GM23338 (cell line): ENCODE results near the gene PHACTR1. TPM values are rescaled to one million over a fixed set of nuclear protein-coding genes. Genes with fewer than 3 reads are reported as not detected.

Source experiments
- CREB1 ChIP-seq: fragments of 250-450 bp; sonication (Bioruptor Pico); IDR thresholded peaks from 2 replicates; pipeline ENCODE4 v1.5.0; 2020; ENCODE audit warnings: low read depth, mild to moderate bottlenecking, moderate library complexity
- ETS1 ChIP-seq: IDR thresholded peaks from 2 replicates; pipeline ENCODE4 v1.6.1; 2016; ENCODE audit warnings: antibody characterized with exemption
- JUNB ChIP-seq: IDR thresholded peaks from one replicate; pipeline ENCODE4 v1.6.1; 2016; ENCODE audit warnings: antibody characterized with exemption; ENCODE audit not compliant: unreplicated experiment
- POLR2AphosphoS5 ChIP-seq: IDR thresholded peaks from 2 replicates; pipeline ENCODE4 v1.6.1; 2016; ENCODE audit warnings: antibody characterized with exemption, low read depth
- ZNF114 ChIP-seq: fragments of 250-450 bp; sonication (Bioruptor Pico); IDR thresholded peaks from 2 replicates; pipeline ENCODE4 v1.5.0; 2020; ENCODE audit warnings: mild to moderate bottlenecking, moderate library complexity
- ZNF331 ChIP-seq: fragments of 250-450 bp; sonication (Bioruptor Pico); IDR thresholded peaks from 2 replicates; pipeline ENCODE4 v1.5.0; 2020; ENCODE audit warnings: low read depth, mild to moderate bottlenecking, moderate library complexity
- polyA plus RNA-seq: library from polyadenylated mRNA; unstranded; fragments of >200 nt; fragmentation: Nextera tagmentation; extraction: Ambion mirVana; gene quantifications from 2 replicates; pipeline ENCODE4 v1.2.1, GENCODE V29; 2016
- total RNA-seq: library from RNA; depleted of rRNA; stranded (reverse); fragments of >200 nt; shearing (Covaris generic); gene quantifications from 2 replicates; pipeline ENCODE4 v1.2.3, GENCODE V29; 2014
- TF ChIP-seq, protein P1 (sequence below): fragments of 250-450 bp; sonication (Bioruptor Pico); IDR thresholded peaks from 2 replicates; pipeline ENCODE4 v1.5.0; 2020; ENCODE audit warnings: mild to moderate bottlenecking, moderate library complexity
- TF ChIP-seq, protein P2 (sequence below): IDR thresholded peaks from one replicate; pipeline ENCODE4 v1.6.1; 2018; ENCODE audit warnings: antibody characterized with exemption; ENCODE audit not compliant: unreplicated experiment

PHACTR1 gene
- total and polyA plus RNA-seq, 2 experiments from 2014 or later, result 5.9 to 19.3 TPM

GRCh38 chr6:13241364-13241763 lies 524.8 kb downstream of the PHACTR1 start (continued):
- TF ChIP-seq, protein P1, sequence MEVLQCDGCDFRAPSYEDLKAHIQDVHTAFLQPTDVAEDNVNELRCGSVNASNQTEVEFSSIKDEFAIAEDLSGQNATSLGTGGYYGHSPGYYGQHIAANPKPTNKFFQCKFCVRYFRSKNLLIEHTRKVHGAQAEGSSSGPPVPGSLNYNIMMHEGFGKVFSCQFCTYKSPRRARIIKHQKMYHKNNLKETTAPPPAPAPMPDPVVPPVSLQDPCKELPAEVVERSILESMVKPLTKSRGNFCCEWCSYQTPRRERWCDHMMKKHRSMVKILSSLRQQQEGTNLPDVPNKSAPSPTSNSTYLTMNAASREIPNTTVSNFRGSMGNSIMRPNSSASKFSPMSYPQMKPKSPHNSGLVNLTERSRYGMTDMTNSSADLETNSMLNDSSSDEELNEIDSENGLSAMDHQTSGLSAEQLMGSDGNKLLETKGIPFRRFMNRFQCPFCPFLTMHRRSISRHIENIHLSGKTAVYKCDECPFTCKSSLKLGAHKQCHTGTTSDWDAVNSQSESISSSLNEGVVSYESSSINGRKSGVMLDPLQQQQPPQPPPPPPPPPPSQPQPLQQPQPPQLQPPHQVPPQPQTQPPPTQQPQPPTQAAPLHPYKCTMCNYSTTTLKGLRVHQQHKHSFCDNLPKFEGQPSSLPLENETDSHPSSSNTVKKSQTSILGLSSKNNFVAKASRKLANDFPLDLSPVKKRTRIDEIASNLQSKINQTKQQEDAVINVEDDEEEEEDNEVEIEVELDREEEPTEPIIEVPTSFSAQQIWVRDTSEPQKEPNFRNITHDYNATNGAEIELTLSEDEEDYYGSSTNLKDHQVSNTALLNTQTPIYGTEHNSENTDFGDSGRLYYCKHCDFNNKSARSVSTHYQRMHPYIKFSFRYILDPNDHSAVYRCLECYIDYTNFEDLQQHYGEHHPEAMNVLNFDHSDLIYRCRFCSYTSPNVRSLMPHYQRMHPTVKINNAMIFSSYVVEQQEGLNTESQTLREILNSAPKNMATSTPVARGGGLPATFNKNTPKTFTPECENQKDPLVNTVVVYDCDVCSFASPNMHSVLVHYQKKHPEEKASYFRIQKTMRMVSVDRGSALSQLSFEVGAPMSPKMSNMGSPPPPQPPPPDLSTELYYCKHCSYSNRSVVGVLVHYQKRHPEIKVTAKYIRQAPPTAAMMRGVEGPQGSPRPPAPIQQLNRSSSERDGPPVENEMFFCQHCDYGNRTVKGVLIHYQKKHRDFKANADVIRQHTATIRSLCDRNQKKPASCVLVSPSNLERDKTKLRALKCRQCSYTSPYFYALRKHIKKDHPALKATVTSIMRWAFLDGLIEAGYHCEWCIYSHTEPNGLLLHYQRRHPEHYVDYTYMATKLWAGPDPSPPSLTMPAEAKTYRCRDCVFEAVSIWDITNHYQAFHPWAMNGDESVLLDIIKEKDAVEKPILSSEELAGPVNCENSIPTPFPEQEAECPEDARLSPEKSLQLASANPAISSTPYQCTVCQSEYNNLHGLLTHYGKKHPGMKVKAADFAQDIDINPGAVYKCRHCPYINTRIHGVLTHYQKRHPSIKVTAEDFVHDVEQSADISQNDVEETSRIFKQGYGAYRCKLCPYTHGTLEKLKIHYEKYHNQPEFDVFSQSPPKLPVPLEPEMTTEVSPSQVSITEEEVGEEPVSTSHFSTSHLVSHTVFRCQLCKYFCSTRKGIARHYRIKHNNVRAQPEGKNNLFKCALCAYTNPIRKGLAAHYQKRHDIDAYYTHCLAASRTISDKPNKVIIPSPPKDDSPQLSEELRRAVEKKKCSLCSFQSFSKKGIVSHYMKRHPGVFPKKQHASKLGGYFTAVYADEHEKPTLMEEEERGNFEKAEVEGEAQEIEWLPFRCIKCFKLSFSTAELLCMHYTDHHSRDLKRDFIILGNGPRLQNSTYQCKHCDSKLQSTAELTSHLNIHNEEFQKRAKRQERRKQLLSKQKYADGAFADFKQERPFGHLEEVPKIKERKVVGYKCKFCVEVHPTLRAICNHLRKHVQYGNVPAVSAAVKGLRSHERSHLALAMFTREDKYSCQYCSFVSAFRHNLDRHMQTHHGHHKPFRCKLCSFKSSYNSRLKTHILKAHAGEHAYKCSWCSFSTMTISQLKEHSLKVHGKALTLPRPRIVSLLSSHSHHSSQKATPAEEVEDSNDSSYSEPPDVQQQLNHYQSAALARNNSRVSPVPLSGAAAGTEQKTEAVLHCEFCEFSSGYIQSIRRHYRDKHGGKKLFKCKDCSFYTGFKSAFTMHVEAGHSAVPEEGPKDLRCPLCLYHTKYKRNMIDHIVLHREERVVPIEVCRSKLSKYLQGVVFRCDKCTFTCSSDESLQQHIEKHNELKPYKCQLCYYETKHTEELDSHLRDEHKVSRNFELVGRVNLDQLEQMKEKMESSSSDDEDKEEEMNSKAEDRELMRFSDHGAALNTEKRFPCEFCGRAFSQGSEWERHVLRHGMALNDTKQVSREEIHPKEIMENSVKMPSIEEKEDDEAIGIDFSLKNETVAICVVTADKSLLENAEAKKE (CRISPR knock-in tag), result no peak
- TF ChIP-seq ZNF114, result no peak
- no peak for TF ChIP-seq ETS1
- TF ChIP-seq, protein P2, sequence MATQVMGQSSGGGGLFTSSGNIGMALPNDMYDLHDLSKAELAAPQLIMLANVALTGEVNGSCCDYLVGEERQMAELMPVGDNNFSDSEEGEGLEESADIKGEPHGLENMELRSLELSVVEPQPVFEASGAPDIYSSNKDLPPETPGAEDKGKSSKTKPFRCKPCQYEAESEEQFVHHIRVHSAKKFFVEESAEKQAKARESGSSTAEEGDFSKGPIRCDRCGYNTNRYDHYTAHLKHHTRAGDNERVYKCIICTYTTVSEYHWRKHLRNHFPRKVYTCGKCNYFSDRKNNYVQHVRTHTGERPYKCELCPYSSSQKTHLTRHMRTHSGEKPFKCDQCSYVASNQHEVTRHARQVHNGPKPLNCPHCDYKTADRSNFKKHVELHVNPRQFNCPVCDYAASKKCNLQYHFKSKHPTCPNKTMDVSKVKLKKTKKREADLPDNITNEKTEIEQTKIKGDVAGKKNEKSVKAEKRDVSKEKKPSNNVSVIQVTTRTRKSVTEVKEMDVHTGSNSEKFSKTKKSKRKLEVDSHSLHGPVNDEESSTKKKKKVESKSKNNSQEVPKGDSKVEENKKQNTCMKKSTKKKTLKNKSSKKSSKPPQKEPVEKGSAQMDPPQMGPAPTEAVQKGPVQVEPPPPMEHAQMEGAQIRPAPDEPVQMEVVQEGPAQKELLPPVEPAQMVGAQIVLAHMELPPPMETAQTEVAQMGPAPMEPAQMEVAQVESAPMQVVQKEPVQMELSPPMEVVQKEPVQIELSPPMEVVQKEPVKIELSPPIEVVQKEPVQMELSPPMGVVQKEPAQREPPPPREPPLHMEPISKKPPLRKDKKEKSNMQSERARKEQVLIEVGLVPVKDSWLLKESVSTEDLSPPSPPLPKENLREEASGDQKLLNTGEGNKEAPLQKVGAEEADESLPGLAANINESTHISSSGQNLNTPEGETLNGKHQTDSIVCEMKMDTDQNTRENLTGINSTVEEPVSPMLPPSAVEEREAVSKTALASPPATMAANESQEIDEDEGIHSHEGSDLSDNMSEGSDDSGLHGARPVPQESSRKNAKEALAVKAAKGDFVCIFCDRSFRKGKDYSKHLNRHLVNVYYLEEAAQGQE, result no peak
- TF ChIP-seq POLR2AphosphoS5, result no peak
- TF ChIP-seq CREB1 (CRISPR knock-in tag), result no peak
- no peak for TF ChIP-seq JUNB
- TF ChIP-seq ZNF331 (CRISPR knock-in tag), result no peak
